Activated CD8-positive, alpha-beta memory T cell treated with anti-CD3 and anti-CD28 coated beads for 1 hour (primary cell): ENCODE results near the gene ZBTB20.

ENCODE experiments used
- DNase-seq, 2 donors: peaks; one replicate each; pipeline ENCODE4 v3.0.0-alpha.2; 2020; ENCODE audit warnings: low read depth in 1 of 2; ENCODE audit errors: extremely low read depth in 1 of 2

ZBTB20 gene

GRCh38 chr3:114435386-114436115 is 711.5 kb downstream of the ZBTB20 start:
- no peak for DNase-seq

GRCh38 chr3:114432310-114432709 is 714.8 kb downstream of the ZBTB20 start:
- no peak for DNase-seq

- no peak for DNase-seq
Measured at GRCh38 chr3:114428044-114428595, 719.0 kb downstream of the ZBTB20 start.

- DNase-seq, result no peak
Measured at GRCh38 chr3:114427285-114428043, 719.6 kb downstream of the ZBTB20 start.

- DNase-seq, result no peak
Measured at GRCh38 chr3:114424337-114424736, 722.8 kb downstream of the ZBTB20 start.

- no peak for DNase-seq
Measured at GRCh38 chr3:114421204-114421603, 725.9 kb downstream of the ZBTB20 start.

- DNase-seq, result no peak
Measured at GRCh38 chr3:114420072-114420471, 727.0 kb downstream of the ZBTB20 start.

- DNase-seq, result no peak
Measured at GRCh38 chr3:114418724-114419543, 728.2 kb downstream of the ZBTB20 start.

- no peak for DNase-seq
Measured at GRCh38 chr3:114418107-114418506, 729.0 kb downstream of the ZBTB20 start.

- no peak for DNase-seq
Measured at GRCh38 chr3:114417675-114418074, 729.4 kb downstream of the ZBTB20 start.

- DNase-seq, result no peak
Measured at GRCh38 chr3:114417265-114417664, 729.8 kb downstream of the ZBTB20 start.

GRCh38 chr3:114411811-114412803 is 735.0 kb downstream of the ZBTB20 start:
- DNase-seq, result no peak

- no peak for DNase-seq
Measured at GRCh38 chr3:114411190-114411668, 735.9 kb downstream of the ZBTB20 start.

- no peak for DNase-seq
Measured at GRCh38 chr3:114408736-114409670, 738.1 kb downstream of the ZBTB20 start.

GRCh38 chr3:114406922-114407321 is 740.2 kb downstream of the ZBTB20 start:
- no peak for DNase-seq

- DNase-seq, result no peak
Measured at GRCh38 chr3:114406286-114406685, 740.8 kb downstream of the ZBTB20 start.

- DNase-seq, result no peak
Measured at GRCh38 chr3:114405202-114405990, 741.7 kb downstream of the ZBTB20 start.

- no peak for DNase-seq
Measured at GRCh38 chr3:114404590-114404989, 742.5 kb downstream of the ZBTB20 start.
